Left kidney (tissue), 8 donors: Measurements from ENCODE around the gene CYP51A1. TPM values are rescaled to one million over a fixed set of nuclear protein-coding genes. Genes with fewer than 3 reads are reported as not detected.
"Not testable (repeated sequence)": the region's sequence is repeated elsewhere in the genome, so short reads cannot be mapped to it uniquely, and the experiment has no call there.

Source experiments
- DNase-seq: peaks from one replicate; pipeline ENCODE4 v3.0.0-alpha.2; 2013
- long read RNA-seq, 8 donors: transcript quantifications; one replicate each; lab custom pipeline, GENCODE V29; 2026
- polyA plus RNA-seq: library from polyadenylated mRNA; unstranded; fragments of 120-200 nt; gene quantifications from one replicate; pipeline ENCODE4 v1.2.1, GENCODE V29; 2013; ENCODE audit not compliant: insufficient read length

The CYP51A1 gene
- 77.7 TPM for polyA plus RNA-seq
- long read RNA-seq, donor 1, transcript CYP51A1-204 (2 exons, 555 nt), result minor isoform, 6 of 22 reads
- long read RNA-seq, donor 1, transcript CYP51A1-201 (10 exons, 3,210 nt), result major isoform, 8 of 22 reads
- long read RNA-seq, donor 1, partial matches to known transcripts, result 7 of 22 reads
- long read RNA-seq, donor 1, other reads (novel, unspliced or antisense), result 0 of 22 reads
- long read RNA-seq, donor 2, transcript CYP51A1-201 (10 exons, 3,210 nt), result major isoform, 15 of 15 reads
- long read RNA-seq, donor 2, partial matches to known transcripts, result 0 of 15 reads
- long read RNA-seq, donor 2, other reads (novel, unspliced or antisense), result 0 of 15 reads
- long read RNA-seq, donor 3, transcript CYP51A1-204 (2 exons, 555 nt), result minor isoform, 5 of 13 reads
- long read RNA-seq, donor 3, transcript CYP51A1-201 (10 exons, 3,210 nt), result major isoform, 7 of 13 reads
- long read RNA-seq, donor 3, partial matches to known transcripts, result 0 of 13 reads
- long read RNA-seq, donor 3, other reads (novel, unspliced or antisense), result 0 of 13 reads
- long read RNA-seq, donor 4, result 0 reads
- long read RNA-seq, donor 5, transcript CYP51A1-201 (10 exons, 3,210 nt), result major isoform, 18 of 21 reads
- long read RNA-seq, donor 5, partial matches to known transcripts, result 0 of 21 reads
- long read RNA-seq, donor 5, other reads (novel, unspliced or antisense), result 0 of 21 reads
- long read RNA-seq, donor 6, transcript CYP51A1-201 (10 exons, 3,210 nt), result major isoform, 20 of 26 reads
- long read RNA-seq, donor 6, transcript CYP51A1-204 (2 exons, 555 nt), result minor isoform, 5 of 26 reads
- long read RNA-seq, donor 6, partial matches to known transcripts, result 0 of 26 reads
- long read RNA-seq, donor 6, other reads (novel, unspliced or antisense), result 0 of 26 reads
- long read RNA-seq, donor 7, transcript CYP51A1-204 (2 exons, 555 nt), result minor isoform, 5 of 30 reads
- long read RNA-seq, donor 7, transcript CYP51A1-201 (10 exons, 3,210 nt), result major isoform, 14 of 30 reads
- long read RNA-seq, donor 7, partial matches to known transcripts, result 9 of 30 reads
- long read RNA-seq, donor 7, other reads (novel, unspliced or antisense), result 0 of 30 reads
- long read RNA-seq, donor 8, transcript CYP51A1-201 (10 exons, 3,210 nt), result major isoform, 6 of 7 reads
- long read RNA-seq, donor 8, partial matches to known transcripts, result 0 of 7 reads
- long read RNA-seq, donor 8, other reads (novel, unspliced or antisense), result 0 of 7 reads

DNA sequence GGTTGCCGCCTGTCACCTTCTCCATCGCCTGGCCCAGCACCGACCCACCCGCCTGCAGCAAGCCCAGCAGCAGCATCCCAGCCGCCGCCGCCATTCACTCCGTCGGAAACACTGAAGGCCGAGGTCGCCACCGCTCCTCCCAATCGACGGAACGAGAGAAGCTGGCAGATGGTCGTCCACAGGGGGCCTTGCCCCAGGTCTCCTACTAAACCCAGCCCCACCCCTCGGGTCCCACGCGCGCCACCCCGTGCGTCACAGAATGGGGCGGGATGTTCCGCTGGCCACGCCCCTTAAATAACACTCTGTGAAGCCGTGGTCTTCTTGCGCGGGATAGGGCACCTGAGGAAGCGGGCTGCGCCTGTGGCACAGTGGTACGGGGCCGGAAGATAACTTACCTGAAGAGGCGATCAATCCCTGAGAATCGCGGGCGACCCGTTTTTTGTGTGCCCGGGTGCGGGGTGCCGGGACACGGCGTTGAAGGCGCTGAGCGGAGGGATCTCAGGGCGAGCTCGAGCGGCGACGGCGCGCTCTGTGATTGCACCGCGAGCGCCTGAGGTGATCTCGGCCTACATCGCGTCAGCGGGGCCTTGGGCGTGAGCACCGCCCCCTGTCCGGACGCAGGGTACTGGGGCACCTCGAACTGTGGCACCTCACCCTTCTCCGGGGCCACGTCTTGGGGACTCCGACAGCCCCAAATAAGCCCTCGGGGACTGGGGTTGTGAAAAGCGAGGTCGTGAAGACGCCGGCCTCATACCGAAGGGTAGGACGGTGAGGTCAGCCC is at the start of gene CYP51A1:
TSS of gene CYP51A1 (minus strand) at position 207 of the 781 bp plus-strand sequence. CDS start at position 94, 113 bp downstream.
- peak; percentile 95 for DNase-seq

DNA sequence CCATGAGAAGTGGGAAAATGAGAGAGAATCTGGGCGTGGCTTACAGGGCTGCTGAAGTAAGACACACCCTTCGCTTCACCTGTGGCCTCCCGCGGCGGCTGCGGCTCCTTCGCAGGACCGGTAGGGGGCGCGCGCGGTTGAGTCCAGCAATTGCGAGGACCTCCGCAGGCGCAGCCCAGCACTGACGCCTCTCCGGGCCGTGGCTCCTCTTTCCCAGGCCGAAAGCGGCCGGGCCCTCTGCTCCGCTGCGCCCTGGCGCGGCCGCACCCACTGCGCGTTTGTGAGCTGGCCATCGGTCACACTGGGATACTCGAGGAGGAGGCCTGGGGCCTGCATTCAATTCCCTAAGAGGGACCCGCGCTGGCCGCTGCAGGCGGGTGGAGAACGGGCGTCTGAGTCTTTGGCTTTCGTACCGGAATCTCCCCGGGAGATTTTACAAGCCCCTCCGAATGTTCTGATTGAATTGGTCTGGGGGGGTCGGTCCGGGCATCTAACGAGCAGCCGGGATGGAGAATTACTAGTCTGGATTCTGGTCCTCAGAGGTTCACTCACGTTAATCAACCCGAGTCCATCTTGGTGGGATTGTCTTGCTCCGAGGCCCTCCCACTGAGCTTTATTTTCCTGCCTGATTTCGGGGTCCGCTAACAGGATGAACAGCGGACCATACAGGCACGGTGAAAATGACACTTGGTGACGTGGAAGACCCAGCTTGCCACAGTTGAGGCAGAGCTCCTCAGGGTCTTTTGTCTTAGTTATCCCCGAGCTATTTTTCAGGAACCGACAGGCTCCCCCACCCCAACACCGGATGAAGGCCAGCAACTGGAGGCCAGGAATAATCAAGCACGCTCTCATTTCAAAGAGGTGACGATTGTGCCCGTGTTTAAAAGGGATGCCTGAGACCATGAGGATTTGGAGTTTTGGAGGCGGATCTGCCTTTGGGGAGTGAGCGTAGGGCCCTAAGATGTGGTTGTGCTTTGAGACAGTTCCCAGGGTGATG is 44.9 kb upstream of the CYP51A1 start, which contains the start of gene LRRD1:
TSS of gene LRRD1 (minus strand) at position 215 of the 997 bp plus-strand sequence. CDS start 13,940 bp downstream, outside the sequence.
- DNase-seq, result peak; percentile 89

DNA sequence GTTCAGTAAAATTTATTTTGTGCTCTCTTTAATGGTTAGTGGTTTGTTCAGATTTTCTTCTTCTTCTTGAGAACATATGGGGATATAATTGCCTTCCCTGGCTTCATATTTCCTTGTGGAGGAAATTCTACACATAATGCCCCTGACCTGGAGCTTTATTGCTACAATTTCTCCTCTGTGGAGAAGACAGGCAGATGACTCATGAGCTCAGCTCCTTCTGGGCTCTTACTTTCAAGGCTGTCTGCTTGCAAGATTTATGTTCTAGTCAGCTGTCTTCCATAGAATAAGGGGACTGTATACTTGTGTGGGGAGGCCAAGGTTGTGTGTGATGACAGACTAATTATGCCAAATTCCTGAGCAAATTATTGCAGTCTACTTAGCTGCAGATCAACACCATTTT is 43.1 kb upstream of the CYP51A1 start:
- no peak for DNase-seq

DNA sequence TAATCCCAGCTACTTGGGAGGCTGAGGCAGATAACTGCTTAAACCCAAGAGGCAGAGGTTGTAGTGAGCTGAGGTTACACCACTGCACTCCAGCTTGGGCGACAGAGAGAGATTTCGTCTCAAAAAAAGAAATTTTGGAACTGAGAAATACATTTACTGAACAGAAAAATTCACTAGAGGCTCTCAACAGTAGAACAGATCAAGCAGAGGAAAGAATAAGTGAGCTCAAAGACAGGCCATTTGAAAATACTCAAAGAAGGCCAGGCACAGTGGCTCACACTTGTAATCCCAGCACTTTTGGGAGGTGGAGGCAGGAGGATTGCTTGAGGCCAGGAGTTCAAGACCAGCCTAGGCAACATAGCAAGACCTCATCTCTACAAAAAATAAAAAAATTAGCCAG is 35.3 kb upstream of the CYP51A1 start:
- DNase-seq, result not testable (repeated sequence)

DNA sequence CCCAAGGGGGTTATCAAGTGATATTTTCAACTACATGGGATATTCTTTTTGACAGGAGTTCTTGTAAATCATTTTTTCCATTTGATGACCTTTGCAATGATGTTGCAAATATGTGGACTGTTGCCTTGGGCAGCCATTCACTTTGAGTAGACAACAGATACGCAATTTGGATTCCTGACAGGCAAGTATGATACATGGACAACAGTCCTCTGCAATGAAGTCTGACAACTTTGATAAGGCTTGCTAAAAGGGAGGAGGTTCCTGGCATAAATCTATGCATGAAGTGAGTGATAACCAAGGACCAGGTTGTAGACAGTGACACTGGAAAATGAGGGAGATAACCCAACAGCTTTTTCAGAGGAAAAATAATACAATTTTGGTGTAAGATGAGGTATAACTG is 27.0 kb upstream of the CYP51A1 start:
- no peak for DNase-seq

DNA sequence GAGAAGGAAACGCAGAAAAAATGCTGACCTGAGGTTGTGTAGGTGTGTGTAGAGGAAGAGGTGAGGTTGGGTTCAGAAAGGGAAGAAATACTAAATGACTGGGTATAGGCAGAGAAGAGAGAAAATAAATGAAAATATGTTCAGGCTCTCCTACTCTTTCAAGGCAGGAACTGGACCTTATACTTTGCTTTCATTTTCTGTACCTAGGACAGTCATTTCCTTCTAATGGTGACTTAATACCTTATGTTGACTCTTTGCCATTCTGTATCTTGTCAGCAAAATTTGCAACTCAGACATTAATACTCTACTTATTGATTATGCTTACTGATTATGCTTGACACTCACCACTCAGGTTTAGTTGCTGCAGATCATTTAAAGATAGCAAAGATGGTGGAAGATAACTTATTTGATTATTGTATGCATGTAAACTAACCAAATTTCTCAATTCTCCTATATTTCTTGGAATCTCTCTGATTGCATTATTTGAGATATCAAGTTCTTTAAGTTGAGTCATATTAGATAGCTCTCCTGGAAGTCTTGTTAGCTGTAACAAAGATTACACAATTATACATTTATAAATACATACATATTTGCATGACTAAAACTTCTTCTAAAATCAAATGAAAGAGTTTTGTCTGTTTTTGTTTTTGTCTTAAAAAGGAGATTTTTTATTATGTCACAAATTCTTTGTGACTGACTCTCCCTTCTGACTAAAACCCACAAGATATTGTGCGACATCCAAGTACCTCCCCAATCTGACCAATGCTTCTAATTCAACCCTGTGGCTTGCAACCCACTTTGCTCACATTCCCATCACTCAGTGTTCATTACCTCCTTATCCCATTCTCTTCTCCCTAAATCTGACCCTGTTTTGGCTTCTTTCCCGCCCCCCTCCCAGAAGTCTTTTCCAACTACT is 24.6 kb upstream of the CYP51A1 start:
- DNase-seq, result no peak

DNA sequence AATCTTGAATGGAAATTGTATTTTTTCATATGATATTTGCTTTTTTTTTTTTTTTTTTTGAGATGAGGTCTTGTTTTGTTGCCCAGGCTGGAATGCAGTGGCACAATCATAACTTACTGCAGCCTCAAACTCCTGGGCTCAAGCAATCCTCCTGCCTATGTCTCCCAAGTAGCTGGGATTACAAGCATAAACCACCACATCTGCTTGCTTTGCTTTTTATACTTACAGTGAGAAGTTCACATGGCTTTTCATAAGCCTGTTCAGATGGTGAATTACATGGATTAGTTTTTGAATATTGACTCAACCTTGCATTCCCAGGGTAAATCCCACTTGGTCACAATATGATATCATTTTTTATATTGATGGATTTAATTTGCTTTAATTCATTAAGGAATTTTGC is 22.7 kb upstream of the CYP51A1 start:
- no peak for DNase-seq

DNA sequence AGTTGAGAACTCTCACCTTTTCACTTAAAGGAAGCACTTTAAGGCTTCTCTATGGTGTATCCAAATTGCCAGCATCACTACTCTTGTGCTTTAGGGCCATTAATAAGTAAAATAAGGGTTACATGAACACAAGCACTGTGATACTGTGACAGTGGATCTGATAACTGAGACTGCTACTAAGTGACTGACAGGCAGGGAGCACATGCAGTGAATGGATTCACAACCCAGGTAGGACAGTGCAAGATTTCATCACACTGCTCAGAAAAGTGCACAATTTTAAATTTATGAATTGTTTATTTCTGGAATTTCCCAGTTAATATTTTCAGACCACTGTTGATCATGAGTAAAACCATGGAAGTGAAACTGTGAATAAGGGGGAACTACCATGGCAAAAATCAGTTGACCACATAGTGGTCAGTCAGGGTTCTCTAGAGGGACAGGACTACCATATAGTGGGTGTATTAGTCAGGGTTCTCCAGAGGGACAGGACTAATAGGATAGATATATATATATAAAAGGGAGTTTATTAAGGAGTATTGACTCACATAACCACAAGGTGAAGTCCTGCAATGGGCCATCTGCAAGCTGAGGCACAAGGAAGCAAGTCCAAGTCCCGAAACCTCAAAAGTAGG is 20.9 kb upstream of the CYP51A1 start:
- no peak for DNase-seq

DNA sequence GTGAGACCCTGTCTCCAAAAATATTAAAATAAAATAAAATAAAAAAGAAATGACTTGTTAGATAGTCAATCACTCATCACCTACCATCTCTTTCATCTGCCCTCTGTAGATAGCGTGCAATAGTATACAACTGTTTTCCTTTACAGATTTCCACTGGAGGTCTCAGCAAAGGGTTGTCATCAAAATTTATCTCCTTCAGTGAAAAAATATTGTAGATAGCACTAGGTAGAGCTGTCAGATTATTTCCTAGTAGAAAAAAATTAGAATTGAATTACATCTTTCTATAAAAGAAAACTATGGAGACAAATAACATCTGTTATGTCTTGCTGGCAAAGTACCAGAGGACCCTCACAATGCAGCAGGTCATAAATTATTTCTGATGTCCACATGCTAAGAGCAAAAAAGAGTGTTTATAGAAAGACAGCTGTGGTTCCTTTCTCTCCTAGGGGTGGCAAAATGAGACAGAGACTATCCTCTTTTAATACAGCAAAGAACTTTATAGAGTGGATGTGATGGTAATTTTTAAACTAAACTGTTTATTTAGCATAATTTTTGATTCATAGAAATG is 16.3 kb upstream of the CYP51A1 start:
- DNase-seq, result no peak

DNA sequence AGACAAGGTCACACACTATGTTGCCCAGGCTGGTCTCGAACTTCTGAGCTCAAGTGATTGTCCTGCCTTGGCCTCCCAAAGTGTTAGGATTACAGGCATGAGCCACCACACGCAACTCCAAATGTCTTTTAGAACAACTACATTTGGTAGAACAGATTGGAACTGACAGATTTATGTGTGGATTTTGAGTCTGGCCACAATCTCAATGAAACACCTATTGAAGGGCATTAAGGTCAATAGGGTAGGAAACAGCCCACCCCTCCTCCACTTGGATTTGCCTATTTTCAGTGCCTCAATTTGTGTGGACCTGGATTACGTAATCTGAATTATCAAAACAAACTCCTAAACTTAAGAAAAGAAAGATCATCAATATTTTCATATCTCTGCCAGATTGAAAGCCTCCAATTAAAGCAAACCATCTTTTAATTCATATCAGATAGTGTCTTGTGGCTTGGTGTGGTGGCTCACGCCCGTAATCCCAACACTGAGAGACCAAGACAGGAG is 15.5 kb upstream of the CYP51A1 start:
- no peak for DNase-seq

DNA sequence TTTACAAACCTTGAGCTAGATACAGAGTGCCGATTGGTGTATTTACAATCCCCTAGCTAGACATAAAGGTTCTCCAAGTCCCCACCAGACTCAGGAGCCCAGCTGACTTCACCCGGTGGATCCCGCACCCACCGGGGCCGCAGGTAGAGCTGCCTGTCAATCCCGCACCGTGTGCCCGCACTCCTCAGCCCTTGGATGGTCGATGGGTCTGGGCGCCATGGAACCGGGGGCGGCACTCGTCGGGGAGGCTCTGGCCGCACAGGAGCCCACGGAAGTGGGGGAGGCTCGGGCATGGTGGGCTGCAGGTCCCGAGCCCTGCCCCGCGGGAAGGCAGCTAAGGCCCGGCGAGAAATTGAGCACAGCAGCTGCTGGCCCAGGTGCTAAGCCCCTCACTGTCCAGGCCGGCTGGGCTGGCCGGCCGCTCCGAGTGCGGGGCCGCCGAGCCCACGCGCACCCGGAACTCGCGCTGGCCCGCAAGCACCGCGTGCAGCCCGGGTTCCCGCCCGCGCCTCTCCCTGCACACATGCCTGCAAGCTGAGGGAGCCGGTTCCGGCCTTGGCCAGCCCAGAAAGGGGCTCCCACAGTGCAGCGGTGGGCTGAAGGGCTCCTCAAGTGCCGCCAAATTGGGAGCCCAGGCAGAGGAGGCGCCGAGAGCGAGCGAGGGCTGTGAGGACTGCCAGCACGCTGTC is 9.1 kb upstream of the CYP51A1 start:
- DNase-seq, result not testable (repeated sequence)

DNA sequence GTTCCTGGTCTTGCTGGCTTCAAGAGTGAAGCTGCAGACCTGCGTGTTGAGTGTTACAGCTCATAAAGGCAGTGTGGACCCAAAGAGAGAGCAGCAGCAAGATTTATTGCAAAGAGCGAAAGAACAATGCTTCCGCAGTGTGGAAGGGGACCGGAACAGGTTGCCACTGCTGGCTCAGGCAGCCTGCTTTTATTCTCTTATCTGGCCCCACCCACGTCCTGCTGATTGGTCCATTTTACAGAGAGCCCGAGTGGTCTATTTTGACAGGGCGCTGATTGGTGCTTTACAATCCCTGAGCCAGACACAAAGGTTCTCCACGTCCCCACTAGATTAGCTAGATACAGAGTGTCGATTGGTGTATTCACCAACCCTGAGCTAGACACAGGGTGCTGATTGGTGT is 8.5 kb upstream of the CYP51A1 start:
- not testable (repeated sequence) for DNase-seq

DNA sequence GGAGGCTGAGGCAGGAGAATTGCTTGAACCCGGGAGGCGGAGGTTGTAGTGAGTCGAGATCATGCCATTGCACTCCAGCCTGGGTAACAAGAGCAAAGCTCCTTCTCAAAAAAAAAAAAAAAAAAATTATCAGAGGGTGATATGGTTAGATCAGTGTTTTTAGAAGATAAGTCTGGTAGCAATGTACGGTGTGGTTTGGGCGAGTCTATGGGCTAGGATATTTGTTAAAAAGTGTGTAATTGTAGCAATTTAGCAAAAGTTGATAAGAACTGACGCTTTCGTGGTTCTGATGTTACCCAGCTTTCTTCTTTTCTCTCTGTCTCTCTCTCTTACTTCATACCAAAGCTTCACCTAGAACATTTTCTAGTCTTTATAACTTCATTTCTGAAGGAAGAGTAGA is 6.9 kb upstream of the CYP51A1 start:
- no peak for DNase-seq

DNA sequence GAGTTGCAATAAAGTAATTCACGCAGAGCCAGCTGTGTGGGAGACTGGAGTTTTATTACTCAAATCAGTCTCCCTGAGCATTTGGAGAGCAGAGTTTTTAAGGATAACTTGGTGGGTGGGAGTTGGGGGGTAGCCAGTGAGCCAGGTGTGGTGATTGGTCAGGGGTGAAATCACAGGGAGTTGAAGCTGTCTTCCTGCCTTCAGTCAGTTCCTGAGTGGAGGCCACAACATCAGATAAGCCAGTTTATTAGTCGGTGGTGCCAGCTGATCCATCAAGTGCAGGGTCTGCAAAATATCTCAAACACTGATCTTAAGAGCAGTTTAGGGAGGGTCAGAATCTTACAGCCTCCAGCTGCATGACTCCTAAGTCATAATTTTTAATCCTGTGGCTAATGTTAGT is 3.3 kb upstream of the CYP51A1 start:
- DNase-seq, result peak; percentile 72

DNA sequence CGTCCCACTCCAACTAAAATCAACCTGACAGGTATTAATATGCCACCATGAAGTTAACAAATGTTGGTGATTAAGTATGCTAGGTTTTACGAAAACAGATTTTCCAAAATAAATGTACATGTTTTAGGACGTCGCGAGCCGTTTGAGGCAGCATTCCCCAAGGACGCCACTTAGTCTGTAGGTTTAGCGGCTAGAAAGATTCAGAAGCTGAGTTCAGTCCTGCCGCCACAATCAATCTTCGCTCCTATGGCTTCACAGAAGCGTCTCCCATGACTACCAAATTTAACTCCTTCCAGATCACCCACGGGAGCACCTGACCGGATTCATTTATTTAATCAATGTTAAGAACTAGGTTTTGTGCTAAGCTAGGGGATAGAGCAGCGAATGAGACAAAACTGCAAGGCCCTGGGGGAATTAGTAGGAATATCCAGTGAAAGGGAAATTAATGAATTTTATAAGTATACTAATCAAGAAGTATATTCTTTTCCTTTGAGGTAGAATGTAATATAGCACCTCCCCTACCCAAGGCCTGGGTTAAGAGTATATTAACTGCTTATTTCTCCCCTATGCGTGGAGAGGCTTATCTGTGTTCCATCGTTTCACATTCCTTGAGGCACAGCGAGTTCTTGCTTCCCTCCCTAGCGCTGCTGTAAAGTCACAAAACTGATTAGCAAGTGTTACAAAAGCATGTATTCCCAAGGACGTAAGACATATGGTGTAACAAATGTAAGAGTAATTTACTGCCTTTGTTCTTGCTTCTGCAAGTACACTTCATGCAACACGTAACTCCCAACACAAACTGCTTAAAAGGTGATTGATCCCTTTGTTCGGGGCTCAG is 994 bp upstream of the CYP51A1 start:
- DNase-seq, result peak; percentile 49

DNA sequence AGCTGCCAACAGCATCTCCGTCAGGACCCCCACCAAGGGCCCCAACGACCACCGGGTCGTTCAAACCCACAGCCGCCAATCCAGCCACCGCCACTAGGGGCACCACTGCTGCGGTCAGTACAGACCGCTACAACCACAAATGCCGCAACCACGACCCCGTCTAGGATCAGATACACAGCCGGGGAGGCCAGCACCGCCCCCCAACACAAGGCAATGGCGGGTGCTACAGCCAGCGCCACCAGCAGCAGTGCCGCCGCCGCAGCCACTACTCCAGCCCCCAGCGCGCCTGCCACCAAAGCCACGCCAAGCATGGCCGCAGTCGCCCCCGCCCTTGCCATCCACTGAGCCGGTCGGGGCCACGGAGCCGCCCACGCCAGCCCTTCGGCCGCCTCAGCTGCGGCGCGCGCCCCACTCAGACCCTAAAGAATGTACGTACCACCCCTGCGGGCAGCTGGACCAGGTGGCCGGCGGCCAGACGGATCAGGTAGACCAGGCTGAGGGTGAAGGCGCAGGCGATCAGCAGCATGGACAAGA is 473 bp downstream of the CYP51A1 start:
- peak; percentile 79 for DNase-seq
